Retinal pigment epithelial cell (primary cell): ENCODE results near the gene KRTAP10-4.

Experiments
- DNase-seq: peaks from one replicate; pipeline ENCODE4 v3.0.0-alpha.2; 2010; ENCODE audit warnings: low read depth
- H3K4me3 ChIP-seq: 2 replicates; pipeline ENCODE4 v1.5.1; 2011; ENCODE audit warnings: mild to moderate bottlenecking, low read length, control low read depth, moderate library complexity
- CTCF ChIP-seq: conservative IDR thresholded peaks from 2 replicates; pipeline ENCODE4 v1.5.1; 2011; ENCODE audit warnings: low read depth, low read length, control low read depth, inconsistent platforms

Gene KRTAP10-4

GRCh38 chr21:44569861-44570517, 3.5 kb upstream of the KRTAP10-4 start:
- H3K4me3 ChIP-seq = no peak overlapping the region
- no peak for DNase-seq
- TF ChIP-seq CTCF = no peak

GRCh38 chr21:44571296-44571695, 2.2 kb upstream of the KRTAP10-4 start:
- no peak for TF ChIP-seq CTCF
- no peak overlapping the region for H3K4me3 ChIP-seq
- DNase-seq = no peak

GRCh38 chr21:44571844-44572782, 1.4 kb upstream of the KRTAP10-4 start:
- DNase-seq = no peak
- TF ChIP-seq CTCF = no peak
- H3K4me3 ChIP-seq = no peak overlapping the region

GRCh38 chr21:44572959-44573583, 458 bp upstream of the KRTAP10-4 start:
- H3K4me3 ChIP-seq = no peak overlapping the region
- no peak for TF ChIP-seq CTCF
- DNase-seq = no peak

GRCh38 chr21:44574457-44575306, 1.2 kb downstream of the KRTAP10-4 start:
- no peak for TF ChIP-seq CTCF
- no peak overlapping the region for H3K4me3 ChIP-seq
- no peak for DNase-seq

GRCh38 chr21:44575307-44576024, 1.9 kb downstream of the KRTAP10-4 start:
- TF ChIP-seq CTCF = no peak
- H3K4me3 ChIP-seq = no peak overlapping the region
- no peak for DNase-seq
